HepG2 (cell line): Measurements from ENCODE around the gene EI24. TPM values are rescaled to one million over a fixed set of nuclear protein-coding genes. Genes with fewer than 3 reads are reported as not detected.

ENCODE experiments used
- ATAC-seq: fragments of 200-7000 bp; cut with Tn5 transposase; 3 replicates; pipeline ENCODE4 v1.9.1; 2020; ENCODE audit warnings: mild to moderate bottlenecking, moderate library complexity
- BruUV-seq: library from RNA; stranded (reverse); fragments of 400-500 nt; replicated peaks from 2 replicates; lab custom pipeline; 2021; lab: Mats Ljungman, UMichigan
- CTCF ChIA-PET: fragments of 300-600 bp; formaldehyde crosslinking; extraction: SDS; loops from one replicate; lab custom pipeline; 2021; ENCODE audit warnings: low total read pairs, inconsistent platforms, low intra/inter-chr PET ratio; lab: Yijun Ruan, JAX
- POLR2A ChIA-PET: fragments of 350-600 bp; sonication (Branson Sonifier 250); formaldehyde crosslinking; loops from one replicate; lab custom pipeline; 2020; ENCODE audit warnings: antibody characterized with exemption, inconsistent platforms; lab: Yijun Ruan, JAX
- DNase-seq: peaks from one replicate; pipeline ENCODE4 v3.0.0-alpha.2; 2015; ENCODE audit warnings: low spot score
- FAIRE-seq: peaks from 3 replicates; lab custom pipeline; 2011; peaks lifted over from hg19 to GRCh38; lab: Jason Lieb, UNC
- H2AFZ ChIP-seq: one replicate; pipeline ENCODE4 v1.6.1; 2011; ENCODE audit warnings: low read length, inconsistent platforms
- H3K27ac ChIP-seq: fragments of 300-600 bp; 3 replicates; pipeline ENCODE4 v1.8.0; 2011; ENCODE audit warnings: mixed run types, mild to moderate bottlenecking, mixed read lengths, low read length, inconsistent platforms; ENCODE audit not compliant: insufficient read depth; ENCODE audit errors: extremely low read length
- H3K27me3 ChIP-seq, 2 experiments: fragments of 200-600 bp in 1 of 2; 2 replicates in 1 of 2; 3 replicates in 1 of 2; pipeline versions ENCODE4 v1.6.0 to v1.8.0; 2011; ENCODE audit warnings: low read length in 2 of 2, mild to moderate bottlenecking in 2 of 2, moderate library complexity in 2 of 2, inconsistent platforms in 1 of 2; ENCODE audit not compliant: insufficient read depth in 2 of 2, control insufficient read depth in 1 of 2
- H3K36me3 ChIP-seq, 2 experiments: fragments of 200-600 bp in 1 of 2; replicated peaks in 1 of 2; 2 replicates in 1 of 2; 3 replicates in 1 of 2; pipeline versions ENCODE4 v1.5.1 to v1.8.0; 2011; ENCODE audit warnings: low read length in 2 of 2, inconsistent platforms in 1 of 2; ENCODE audit not compliant: insufficient read depth in 2 of 2, control insufficient read depth in 1 of 2
- H3K4me1 ChIP-seq: 2 replicates; pipeline ENCODE4 v1.5.1; 2012; ENCODE audit warnings: low read length, inconsistent platforms; ENCODE audit not compliant: insufficient read depth
- H3K4me2 ChIP-seq: 2 replicates; pipeline ENCODE4 v1.6.0; 2011; ENCODE audit warnings: low read depth, low read length, inconsistent platforms
- H3K4me3 ChIP-seq, 3 experiments: fragments of 200-600 bp in 1 of 3; sonication (generic), shearing (Covaris generic) in 1 of 3; replicated peaks in 1 of 3; 2 replicates each; pipeline ENCODE4 v1.5.1; 2011 to 2016; ENCODE audit warnings: low read length in 3 of 3, inconsistent platforms in 2 of 3, low read depth in 2 of 3, mild to moderate bottlenecking in 2 of 3, control low read depth in 1 of 3, mixed read lengths in 1 of 3; ENCODE audit not compliant: insufficient read depth in 1 of 3
- H3K79me2 ChIP-seq: one replicate; pipeline ENCODE4 v1.6.1; 2011; ENCODE audit warnings: low read length, inconsistent platforms; ENCODE audit not compliant: insufficient read depth
- H3K9ac ChIP-seq: 2 replicates; pipeline ENCODE4 v1.6.0; 2011; ENCODE audit warnings: mild to moderate bottlenecking, low read depth, low read length, inconsistent platforms; ENCODE audit not compliant: insufficient read depth
- H3K9me3 ChIP-seq: 2 replicates; pipeline ENCODE4 v1.5.1; 2012; ENCODE audit warnings: mild to moderate bottlenecking, low read length
- H4K20me1 ChIP-seq: 2 replicates; pipeline ENCODE4 v1.6.0; 2011; ENCODE audit warnings: inconsistent platforms, mild to moderate bottlenecking, low read length, moderate library complexity; ENCODE audit not compliant: insufficient read depth
- AGO2 ChIP-seq: fragments of 200-400 bp; formaldehyde crosslinking; optimal IDR thresholded peaks from 2 replicates; pipeline ENCODE3; 2017; ENCODE audit warnings: mild to moderate bottlenecking, low read depth, low read length, moderate library complexity
- CREB1 ChIP-seq, 2 experiments: fragments of 450-650 bp in 1 of 2; IDR thresholded peaks; 2 replicates each; pipeline ENCODE4 v1.6.1; 2016 to 2017; ENCODE audit warnings: control low read depth in 1 of 2, mild to moderate bottlenecking in 1 of 2, missing compliant biosample characterization in 1 of 2, missing genetic modification characterization in 1 of 2
- CREM ChIP-seq, 2 experiments: sonication (generic) in 1 of 2; formaldehyde crosslinking in 1 of 2; IDR thresholded peaks; 2 replicates each; pipeline versions ENCODE4 v1.4.0 to v1.6.1; 2016 to 2020; ENCODE audit warnings: antibody characterized with exemption in 1 of 2, mild to moderate bottlenecking in 1 of 2, missing genetic modification reagents in 1 of 2
- HNRNPH1 ChIP-seq: fragments of 200-400 bp; formaldehyde crosslinking; optimal IDR thresholded peaks from 2 replicates; pipeline ENCODE3; 2017; ENCODE audit warnings: mild to moderate bottlenecking, low read depth, low read length
- HOXA3 ChIP-seq: sonication (generic); formaldehyde crosslinking; IDR thresholded peaks from 2 replicates; pipeline ENCODE4 v1.5.0; 2020; ENCODE audit warnings: missing genetic modification reagents
- IKZF4 ChIP-seq: sonication (generic); formaldehyde crosslinking; IDR thresholded peaks from 2 replicates; pipeline ENCODE4 v1.5.1; 2020; ENCODE audit warnings: borderline replicate concordance, mild to moderate bottlenecking, low read depth, missing genetic modification reagents; ENCODE audit errors: not compliant biosample characterization
- KDM2A ChIP-seq: sonication (generic); formaldehyde crosslinking; IDR thresholded peaks from 2 replicates; pipeline ENCODE4 v1.4.0; 2020; ENCODE audit warnings: low read depth, missing genetic modification reagents, borderline replicate concordance
- KDM6A ChIP-seq: IDR thresholded peaks from 2 replicates; pipeline ENCODE4 v1.6.1; 2016; ENCODE audit warnings: low read depth
- POLR2G ChIP-seq: fragments of 200-400 bp; formaldehyde crosslinking; IDR thresholded peaks from 2 replicates; pipeline ENCODE4 v1.6.1; 2018; ENCODE audit warnings: mild to moderate bottlenecking, low read depth, low read length, moderate library complexity
- RBFOX2 ChIP-seq: fragments of 200-400 bp; formaldehyde crosslinking; IDR thresholded peaks from 2 replicates; pipeline ENCODE4 v1.6.1; 2017; ENCODE audit warnings: low read depth, mild to moderate bottlenecking, low read length
- SALL2 ChIP-seq: sonication (generic); formaldehyde crosslinking; IDR thresholded peaks from 2 replicates; pipeline ENCODE4 v1.8.1; 2023; ENCODE audit warnings: mild to moderate bottlenecking, missing genetic modification reagents, inconsistent platforms
- TP53 ChIP-seq: sonication (generic); formaldehyde crosslinking; conservative IDR thresholded peaks from 2 replicates; pipeline ENCODE4 v1.4.0; 2020; ENCODE audit warnings: missing genetic modification reagents
- ZBTB8A ChIP-seq: sonication (generic); formaldehyde crosslinking; IDR thresholded peaks from 2 replicates; pipeline ENCODE4 v1.4.0; 2020; ENCODE audit warnings: mild to moderate bottlenecking, low read depth, missing genetic modification reagents, borderline replicate concordance
- ZMYM4 ChIP-seq: sonication (generic); formaldehyde crosslinking; IDR thresholded peaks from 2 replicates; pipeline ENCODE4 v1.8.1; 2023; ENCODE audit warnings: mild to moderate bottlenecking, missing genetic modification reagents
- ZNF143 ChIP-seq: sonication (generic); formaldehyde crosslinking; IDR thresholded peaks from 2 replicates; pipeline ENCODE4 v1.4.0; 2020; ENCODE audit warnings: missing genetic modification reagents
- ZNF296 ChIP-seq: sonication (generic); formaldehyde crosslinking; conservative IDR thresholded peaks from 2 replicates; pipeline ENCODE4 v1.5.0; 2020; ENCODE audit warnings: mild to moderate bottlenecking, missing genetic modification reagents
- ZNF510 ChIP-seq: sonication (generic); formaldehyde crosslinking; IDR thresholded peaks from 2 replicates; pipeline ENCODE4 v1.4.0; 2020; ENCODE audit warnings: low read depth, mild to moderate bottlenecking, missing genetic modification reagents
- ZNF724P ChIP-seq: sonication (generic); formaldehyde crosslinking; IDR thresholded peaks from 2 replicates; pipeline ENCODE4 v1.8.0; 2022; ENCODE audit warnings: missing genetic modification reagents, borderline replicate concordance
- ZNF737 ChIP-seq: sonication (generic); formaldehyde crosslinking; IDR thresholded peaks from 2 replicates; pipeline ENCODE4 v1.5.0; 2020; ENCODE audit warnings: missing genetic modification reagents, mild to moderate bottlenecking, borderline replicate concordance
- ZSCAN30 ChIP-seq: sonication (generic); formaldehyde crosslinking; IDR thresholded peaks from 2 replicates; pipeline ENCODE4 v1.5.0; 2020; ENCODE audit warnings: mild to moderate bottlenecking, missing genetic modification reagents
- WGBS: methylation state at CpG from one replicate; pipeline ENCODE4 v1.1.6; 2017; ENCODE audit warnings: low lambda C conversion rate; 5-methylcytosine and 5-hydroxymethylcytosine counted together
- in situ Hi-C: cut with HindIII; loops from 2 replicates; pipeline ENCODE4 v1.10.0; 2017; ENCODE audit warnings: low pct_unique_long_range_greater_than_20kb; ENCODE audit not compliant: extremely low pct_ligation_motif_present
- intact Hi-C: fragments of 100-400 bp; cut with micrococcal nuclease; formaldehyde crosslinking; loops from one replicate; pipeline ENCODE4 v1.10.0; 2022; ENCODE audit not compliant: unreplicated experiment
- polyA plus RNA-seq, 8 experiments: library from polyadenylated mRNA; depleted of rRNA in 3 of 8; stranded (reverse) in 7 of 8; unstranded in 1 of 8; fragments of >200 nt; fragmentation: Illumina TruSeq in 4 of 8; extraction: Trizol in 4 of 8; gene quantifications; 2 replicates each; pipeline versions ENCODE4 v1.2.1 to v1.2.3, GENCODE V29; 2011 to 2016; ENCODE audit warnings: low read depth in 4 of 8, missing spikeins in 1 of 8, mixed read lengths in 1 of 8; ENCODE audit not compliant: insufficient read depth in 1 of 8
- total RNA-seq, 5 experiments: library from RNA; depleted of rRNA; stranded (reverse); fragments of >200 nt; fragmentation: Illumina TruSeq; extraction: Trizol; gene quantifications; 2 replicates each; pipeline ENCODE4 v1.2.3, GENCODE V29; 2016; ENCODE audit warnings: low read depth in 1 of 5
- TF ChIP-seq, protein P1 (sequence below): sonication (generic); formaldehyde crosslinking; IDR thresholded peaks from 2 replicates; pipeline ENCODE4 v1.8.0; 2023; ENCODE audit warnings: mild to moderate bottlenecking, missing genetic modification reagents
- TF ChIP-seq, protein P2 (sequence below): sonication (generic); formaldehyde crosslinking; IDR thresholded peaks from 2 replicates; pipeline ENCODE4 v1.8.0; 2022; ENCODE audit warnings: mild to moderate bottlenecking, missing genetic modification reagents
- TF ChIP-seq, protein P3 (sequence below): IDR thresholded peaks from 2 replicates; pipeline ENCODE4 v1.6.1; 2016

The EI24 gene
- total and polyA plus RNA-seq, 2 of the 13 experiments (the other 11 are each of a cell fraction or from before 2014, with no cell fraction given), result 84.7 to 126 TPM

DNA sequence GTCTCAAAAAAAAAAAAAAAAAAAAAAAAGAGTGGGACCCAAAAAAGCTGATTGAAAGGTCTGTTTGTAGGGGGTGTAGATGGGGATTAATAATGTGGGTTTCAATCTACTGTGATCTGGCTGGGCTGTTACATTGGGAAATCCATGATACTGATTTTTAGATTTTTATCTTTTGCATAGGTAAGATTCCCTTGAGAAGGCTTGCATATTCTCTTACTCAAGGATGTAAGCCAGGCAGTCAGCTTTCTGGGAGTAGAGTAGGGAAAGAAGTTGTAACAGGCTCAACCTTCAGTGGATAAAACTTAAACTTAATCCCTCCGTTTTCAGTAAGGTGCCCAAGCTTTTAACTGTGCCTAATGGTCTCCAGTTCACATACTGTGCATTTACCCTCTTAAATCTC lies 53.8 kb downstream of the EI24 start:
- H3K79me2 ChIP-seq, result peaks cover 17% of the 10 kb centered on the region
- no peak overlapping the region for H2AFZ ChIP-seq
- no peak overlapping the region for H3K4me3 ChIP-seq
- in situ Hi-C loops (no loop called here), intact Hi-C loops (no loop called here)
- 95% methylated on average over 1 of the region's 1 CpG for WGBS
- H3K4me1 ChIP-seq, result peaks cover 19% of the 10 kb centered on the region
- peaks cover 14 to 35% of the 10 kb centered on the region in 2 experiments for H3K36me3 ChIP-seq
- H3K27me3 ChIP-seq, result no peaks in the 10 kb centered on the region; a peak in 1 of 5 replicates
- H3K27ac ChIP-seq, result no peak overlapping the region
- H4K20me1 ChIP-seq, result no peaks in the 10 kb centered on the region
- FAIRE-seq, result no peak
- no peak overlapping the region for H3K4me2 ChIP-seq
- BruUV-seq, result no TSS peak
- no peak for ATAC-seq
- DNase-seq, result no peak
- ChIA-PET POLR2A (interaction anchor here (1.2 kb wide), 1 partner anchor 8 kb away, joined by 3 read pairs; no protein-coding TSS in a partner anchor), CTCF (no interaction called here)
- no peaks in the 10 kb centered on the region for H3K9me3 ChIP-seq
- no peak overlapping the region for H3K9ac ChIP-seq
- no peak for TF ChIP-seq CREM (IDR thresholded peaks at IDR 0.05)
- no peak for TF ChIP-seq CREM (CRISPR knock-in tag; IDR thresholded peaks at IDR 0.05)
- TF ChIP-seq ZBTB8A (CRISPR knock-in tag), result no peak
- no peak for TF ChIP-seq KDM2A (CRISPR knock-in tag)
- no peak for TF ChIP-seq HNRNPH1
- TF ChIP-seq CREB1 (IDR thresholded peaks at IDR 0.05), result no peak
- no peak for TF ChIP-seq CREB1 (CRISPR knock-in tag; IDR thresholded peaks at IDR 0.05)
- TF ChIP-seq ZSCAN30 (CRISPR knock-in tag), result no peak
- no peak for TF ChIP-seq SALL2
- no peak for TF ChIP-seq IKZF4 (CRISPR knock-in tag)
- TF ChIP-seq ZNF737 (CRISPR knock-in tag), result no peak
- peak; percentile 24; the same call in 1 of the 2 replicates for TF ChIP-seq POLR2G
- TF ChIP-seq TP53 (CRISPR knock-in tag), result no peak
- TF ChIP-seq RBFOX2, result 0 out of 2 replicates have a peak, but pooled peaks have one; percentile 16
- no peak for TF ChIP-seq ZMYM4 (CRISPR knock-in tag)
- TF ChIP-seq ZNF510 (CRISPR knock-in tag), result no peak
- peak; percentile 28 for TF ChIP-seq AGO2
- TF ChIP-seq KDM6A, result no peak
- TF ChIP-seq, protein P1, sequence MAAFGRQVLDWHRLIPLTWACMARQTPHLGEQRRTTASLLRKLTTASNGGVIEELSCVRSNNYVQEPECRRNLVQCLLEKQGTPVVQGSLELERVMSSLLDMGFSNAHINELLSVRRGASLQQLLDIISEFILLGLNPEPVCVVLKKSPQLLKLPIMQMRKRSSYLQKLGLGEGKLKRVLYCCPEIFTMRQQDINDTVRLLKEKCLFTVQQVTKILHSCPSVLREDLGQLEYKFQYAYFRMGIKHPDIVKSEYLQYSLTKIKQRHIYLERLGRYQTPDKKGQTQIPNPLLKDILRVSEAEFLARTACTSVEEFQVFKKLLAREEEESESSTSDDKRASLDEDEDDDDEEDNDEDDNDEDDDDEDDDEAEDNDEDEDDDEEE (CRISPR knock-in tag), result no peak
- TF ChIP-seq, protein P2, sequence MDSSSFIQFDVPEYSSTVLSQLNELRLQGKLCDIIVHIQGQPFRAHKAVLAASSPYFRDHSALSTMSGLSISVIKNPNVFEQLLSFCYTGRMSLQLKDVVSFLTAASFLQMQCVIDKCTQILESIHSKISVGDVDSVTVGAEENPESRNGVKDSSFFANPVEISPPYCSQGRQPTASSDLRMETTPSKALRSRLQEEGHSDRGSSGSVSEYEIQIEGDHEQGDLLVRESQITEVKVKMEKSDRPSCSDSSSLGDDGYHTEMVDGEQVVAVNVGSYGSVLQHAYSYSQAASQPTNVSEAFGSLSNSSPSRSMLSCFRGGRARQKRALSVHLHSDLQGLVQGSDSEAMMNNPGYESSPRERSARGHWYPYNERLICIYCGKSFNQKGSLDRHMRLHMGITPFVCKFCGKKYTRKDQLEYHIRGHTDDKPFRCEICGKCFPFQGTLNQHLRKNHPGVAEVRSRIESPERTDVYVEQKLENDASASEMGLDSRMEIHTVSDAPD, result no peak
- TF ChIP-seq ZNF296 (CRISPR knock-in tag), result no peak
- TF ChIP-seq ZNF724P (CRISPR knock-in tag), result no peak
- TF ChIP-seq, protein P3, sequence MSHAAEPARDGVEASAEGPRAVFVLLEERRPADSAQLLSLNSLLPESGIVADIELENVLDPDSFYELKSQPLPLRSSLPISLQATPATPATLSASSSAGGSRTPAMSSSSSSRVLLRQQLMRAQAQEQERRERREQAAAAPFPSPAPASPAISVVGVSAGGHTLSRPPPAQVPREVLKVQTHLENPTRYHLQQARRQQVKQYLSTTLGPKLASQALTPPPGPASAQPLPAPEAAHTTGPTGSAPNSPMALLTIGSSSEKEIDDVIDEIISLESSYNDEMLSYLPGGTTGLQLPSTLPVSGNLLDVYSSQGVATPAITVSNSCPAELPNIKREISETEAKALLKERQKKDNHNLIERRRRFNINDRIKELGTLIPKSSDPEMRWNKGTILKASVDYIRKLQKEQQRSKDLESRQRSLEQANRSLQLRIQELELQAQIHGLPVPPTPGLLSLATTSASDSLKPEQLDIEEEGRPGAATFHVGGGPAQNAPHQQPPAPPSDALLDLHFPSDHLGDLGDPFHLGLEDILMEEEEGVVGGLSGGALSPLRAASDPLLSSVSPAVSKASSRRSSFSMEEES, result no peak
- no peak for TF ChIP-seq HOXA3
- TF ChIP-seq ZNF143, result no peak
